ENCODE data around the gene SLIT1. TPM values are rescaled to one million over a fixed set of nuclear protein-coding genes. Genes with fewer than 3 reads are reported as not detected.

Gene SLIT1
- total RNA-seq, 1 experiment from 2014 or later, result 0.41 TPM

DNA sequence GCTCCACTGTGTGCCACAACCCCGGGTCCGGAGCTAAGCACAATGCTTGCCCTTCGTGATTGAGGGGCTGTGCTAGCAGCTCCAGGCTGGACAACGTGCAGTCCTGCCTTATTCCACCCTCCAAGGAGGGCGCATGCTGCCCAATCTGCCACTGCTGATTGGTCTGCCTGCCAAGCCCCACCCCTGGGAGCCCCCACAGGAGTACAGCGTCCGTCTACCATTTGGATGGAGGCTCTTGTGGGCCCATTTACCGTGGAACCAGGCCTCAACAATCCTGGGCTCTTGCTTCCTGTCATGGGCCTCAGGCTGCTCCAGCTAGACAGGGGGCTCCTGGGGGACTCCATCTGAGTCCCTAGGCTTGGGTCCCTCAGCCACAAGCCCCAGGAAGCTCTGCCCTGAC lies 173.3 kb downstream of the SLIT1 start:
- Mint-ChIP-seq H3K4me1 (ENCODE audit: low read depth, unreplicated experiment) (no peaks in the 10 kb centered on the region), H3K36me3 (ENCODE audit: insufficient read depth, unreplicated experiment) (no peaks in the 10 kb centered on the region), H3K27ac (ENCODE audit: unreplicated experiment) (no peak overlapping the region), H3K9me3 (ENCODE audit: unreplicated experiment) (peaks cover 3% of the 10 kb centered on the region), H3K4me3 (ENCODE audit: unreplicated experiment) (no peak overlapping the region), H3K27me3 (ENCODE audit: insufficient read depth, unreplicated experiment) (no peaks in the 10 kb centered on the region)
- intact Hi-C loops (cut with micrococcal nuclease; ENCODE audit: unreplicated experiment), result no loop called here
- H3K36me3 ChIP-seq (ENCODE audit: control insufficient read depth, insufficient read depth, low read length), result no peaks in the 10 kb centered on the region
- H3K27me3 ChIP-seq (replicated peaks; ENCODE audit: control insufficient read depth, insufficient read depth, low read length), result no peaks in the 10 kb centered on the region
- no TSS peak for BruUV-seq (replicated peaks)
- peaks cover 6% of the 10 kb centered on the region; the same call in 1 of the 2 replicates for H3K9me3 ChIP-seq
- ChIA-PET CTCF (no interaction called here), POLR2A (no interaction called here)
- H3K4me3 ChIP-seq (ENCODE audit: low read depth, low read length), result no peak overlapping the region
- no peaks in the 10 kb centered on the region for H3K4me1 ChIP-seq
- TF ChIP-seq, protein P1, sequence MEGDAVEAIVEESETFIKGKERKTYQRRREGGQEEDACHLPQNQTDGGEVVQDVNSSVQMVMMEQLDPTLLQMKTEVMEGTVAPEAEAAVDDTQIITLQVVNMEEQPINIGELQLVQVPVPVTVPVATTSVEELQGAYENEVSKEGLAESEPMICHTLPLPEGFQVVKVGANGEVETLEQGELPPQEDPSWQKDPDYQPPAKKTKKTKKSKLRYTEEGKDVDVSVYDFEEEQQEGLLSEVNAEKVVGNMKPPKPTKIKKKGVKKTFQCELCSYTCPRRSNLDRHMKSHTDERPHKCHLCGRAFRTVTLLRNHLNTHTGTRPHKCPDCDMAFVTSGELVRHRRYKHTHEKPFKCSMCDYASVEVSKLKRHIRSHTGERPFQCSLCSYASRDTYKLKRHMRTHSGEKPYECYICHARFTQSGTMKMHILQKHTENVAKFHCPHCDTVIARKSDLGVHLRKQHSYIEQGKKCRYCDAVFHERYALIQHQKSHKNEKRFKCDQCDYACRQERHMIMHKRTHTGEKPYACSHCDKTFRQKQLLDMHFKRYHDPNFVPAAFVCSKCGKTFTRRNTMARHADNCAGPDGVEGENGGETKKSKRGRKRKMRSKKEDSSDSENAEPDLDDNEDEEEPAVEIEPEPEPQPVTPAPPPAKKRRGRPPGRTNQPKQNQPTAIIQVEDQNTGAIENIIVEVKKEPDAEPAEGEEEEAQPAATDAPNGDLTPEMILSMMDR (IDR thresholded peaks at IDR 0.05; ENCODE audit: insufficient read depth in 1 of 2, low read depth in 1 of 2, low read length in 1 of 2, severe bottlenecking in 1 of 2, unreplicated experiment in 1 of 2), result no peak
- DNase-seq, result no peak

DNA sequence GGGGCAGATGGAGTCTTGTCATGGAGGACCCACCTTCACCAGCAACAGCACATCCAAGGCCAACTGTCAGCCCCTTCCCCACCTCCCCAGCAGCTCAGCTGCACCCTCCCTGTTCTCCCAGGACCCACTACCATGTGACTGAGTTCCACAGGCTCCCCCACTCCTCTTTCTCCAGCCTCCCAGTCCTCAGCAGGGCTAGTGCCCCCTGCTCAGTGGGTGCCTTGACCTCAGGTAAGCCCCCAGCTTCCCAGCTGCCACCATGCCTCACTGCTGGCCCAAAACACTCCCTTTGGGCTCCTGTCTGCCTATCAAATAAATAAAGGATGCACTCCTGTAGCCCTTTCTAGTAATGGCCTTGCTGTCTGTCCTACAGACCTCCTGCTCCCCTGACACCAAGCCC lies 174.4 kb downstream of the SLIT1 start:
- ChIA-PET POLR2A (no interaction called here), CTCF (no interaction called here)
- Histone ChIP-seq H3K4me3 (ENCODE audit: low read depth, low read length) (no peak overlapping the region), H3K9me3 (peaks cover 17% of the 10 kb centered on the region), H3K27me3 (replicated peaks; ENCODE audit: control insufficient read depth, insufficient read depth, low read length) (no peaks in the 10 kb centered on the region), H3K4me1 (no peaks in the 10 kb centered on the region), H3K36me3 (ENCODE audit: control insufficient read depth, insufficient read depth, low read length) (no peaks in the 10 kb centered on the region)
- Mint-ChIP-seq H3K36me3 (ENCODE audit: insufficient read depth, unreplicated experiment) (no peaks in the 10 kb centered on the region), H3K4me3 (ENCODE audit: unreplicated experiment) (no peak overlapping the region), H3K27me3 (ENCODE audit: insufficient read depth, unreplicated experiment) (no peaks in the 10 kb centered on the region), H3K4me1 (ENCODE audit: low read depth, unreplicated experiment) (no peaks in the 10 kb centered on the region), H3K9me3 (ENCODE audit: unreplicated experiment) (peaks cover 14% of the 10 kb centered on the region), H3K27ac (ENCODE audit: unreplicated experiment) (no peak overlapping the region)
- no peak for DNase-seq
- BruUV-seq (replicated peaks), result no TSS peak
- intact Hi-C loops (cut with micrococcal nuclease; ENCODE audit: unreplicated experiment), result no loop called here
- TF ChIP-seq, protein P1 (IDR thresholded peaks at IDR 0.05; ENCODE audit: insufficient read depth in 1 of 2, low read depth in 1 of 2, low read length in 1 of 2, severe bottlenecking in 1 of 2, unreplicated experiment in 1 of 2), result no peak

DNA sequence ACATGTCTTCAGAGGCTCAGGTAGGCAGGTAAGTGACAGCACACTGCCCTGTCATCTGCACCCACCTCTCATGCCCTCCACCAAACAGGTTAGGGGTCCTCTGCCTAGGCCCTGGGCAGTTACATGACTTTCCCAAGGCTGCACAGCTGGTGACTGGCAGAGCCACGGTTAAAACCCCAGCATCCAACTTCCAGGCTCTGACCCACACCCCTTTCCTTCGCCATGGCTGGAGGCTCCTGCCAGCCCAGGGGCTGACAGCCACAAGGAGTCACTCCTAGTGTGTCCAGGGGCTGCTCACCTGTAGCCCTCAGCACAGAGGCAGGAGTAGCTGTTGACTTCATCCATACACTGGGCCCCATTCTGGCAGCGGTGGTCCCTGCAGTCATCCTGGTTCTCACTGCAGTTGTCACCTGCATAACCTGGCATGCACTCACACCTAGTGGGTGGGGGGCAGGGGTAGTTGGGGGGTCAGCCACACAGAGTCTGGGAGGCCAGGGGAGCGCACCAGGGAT lies 175.0 kb downstream of the SLIT1 start:
- ChIA-PET POLR2A (no interaction called here), CTCF (interaction anchor here (0.6 kb wide), 1 partner anchor 40 kb away, joined by 3 read pairs; no protein-coding TSS in a partner anchor)
- no peak overlapping the region for H3K4me3 ChIP-seq (ENCODE audit: low read depth, low read length)
- H3K9me3 Mint-ChIP-seq (ENCODE audit: unreplicated experiment), result peaks cover 14% of the 10 kb centered on the region
- H3K27me3 ChIP-seq (replicated peaks; ENCODE audit: control insufficient read depth, insufficient read depth, low read length), result no peaks in the 10 kb centered on the region
- no peaks in the 10 kb centered on the region for H3K36me3 Mint-ChIP-seq (ENCODE audit: insufficient read depth, unreplicated experiment)
- BruUV-seq (replicated peaks), result no TSS peak
- no peak overlapping the region for H3K4me3 Mint-ChIP-seq (ENCODE audit: unreplicated experiment)
- H3K9me3 ChIP-seq, result peaks cover 17% of the 10 kb centered on the region
- TF ChIP-seq, protein P1 (IDR thresholded peaks at IDR 0.05; ENCODE audit: insufficient read depth in 1 of 2, low read depth in 1 of 2, low read length in 1 of 2, severe bottlenecking in 1 of 2, unreplicated experiment in 1 of 2), result no peak
- H3K27me3 Mint-ChIP-seq (ENCODE audit: insufficient read depth, unreplicated experiment), result no peaks in the 10 kb centered on the region
- no peaks in the 10 kb centered on the region for H3K4me1 ChIP-seq
- intact Hi-C loops (cut with micrococcal nuclease; ENCODE audit: unreplicated experiment), result no loop called here
- no peak for DNase-seq
- H3K36me3 ChIP-seq (ENCODE audit: control insufficient read depth, insufficient read depth, low read length), result no peaks in the 10 kb centered on the region
- no peak overlapping the region for H3K27ac Mint-ChIP-seq (ENCODE audit: unreplicated experiment)
- H3K4me1 Mint-ChIP-seq (ENCODE audit: low read depth, unreplicated experiment), result no peaks in the 10 kb centered on the region

Data from Caco-2 (cell line).